GM10266 (cell line): Measurements from ENCODE around the gene SLC19A2.
"Not testable (repeated sequence)": the region's sequence is repeated elsewhere in the genome, so short reads cannot be mapped to it uniquely, and the experiment has no call there.

Experiments used
- DNase-seq: peaks from one replicate; pipeline ENCODE4 v3.0.0; 2012; ENCODE audit errors: extremely low spot score
- TF ChIP-seq, protein P1 (sequence below): IDR thresholded peaks from 2 replicates; pipeline ENCODE4 v1.5.1; 2012; ENCODE audit warnings: mild to moderate bottlenecking, low read depth; ENCODE audit not compliant: control insufficient read depth, insufficient read depth; ENCODE audit errors: missing control alignments

The SLC19A2 gene, protein sequence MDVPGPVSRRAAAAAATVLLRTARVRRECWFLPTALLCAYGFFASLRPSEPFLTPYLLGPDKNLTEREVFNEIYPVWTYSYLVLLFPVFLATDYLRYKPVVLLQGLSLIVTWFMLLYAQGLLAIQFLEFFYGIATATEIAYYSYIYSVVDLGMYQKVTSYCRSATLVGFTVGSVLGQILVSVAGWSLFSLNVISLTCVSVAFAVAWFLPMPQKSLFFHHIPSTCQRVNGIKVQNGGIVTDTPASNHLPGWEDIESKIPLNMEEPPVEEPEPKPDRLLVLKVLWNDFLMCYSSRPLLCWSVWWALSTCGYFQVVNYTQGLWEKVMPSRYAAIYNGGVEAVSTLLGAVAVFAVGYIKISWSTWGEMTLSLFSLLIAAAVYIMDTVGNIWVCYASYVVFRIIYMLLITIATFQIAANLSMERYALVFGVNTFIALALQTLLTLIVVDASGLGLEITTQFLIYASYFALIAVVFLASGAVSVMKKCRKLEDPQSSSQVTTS

DNA sequence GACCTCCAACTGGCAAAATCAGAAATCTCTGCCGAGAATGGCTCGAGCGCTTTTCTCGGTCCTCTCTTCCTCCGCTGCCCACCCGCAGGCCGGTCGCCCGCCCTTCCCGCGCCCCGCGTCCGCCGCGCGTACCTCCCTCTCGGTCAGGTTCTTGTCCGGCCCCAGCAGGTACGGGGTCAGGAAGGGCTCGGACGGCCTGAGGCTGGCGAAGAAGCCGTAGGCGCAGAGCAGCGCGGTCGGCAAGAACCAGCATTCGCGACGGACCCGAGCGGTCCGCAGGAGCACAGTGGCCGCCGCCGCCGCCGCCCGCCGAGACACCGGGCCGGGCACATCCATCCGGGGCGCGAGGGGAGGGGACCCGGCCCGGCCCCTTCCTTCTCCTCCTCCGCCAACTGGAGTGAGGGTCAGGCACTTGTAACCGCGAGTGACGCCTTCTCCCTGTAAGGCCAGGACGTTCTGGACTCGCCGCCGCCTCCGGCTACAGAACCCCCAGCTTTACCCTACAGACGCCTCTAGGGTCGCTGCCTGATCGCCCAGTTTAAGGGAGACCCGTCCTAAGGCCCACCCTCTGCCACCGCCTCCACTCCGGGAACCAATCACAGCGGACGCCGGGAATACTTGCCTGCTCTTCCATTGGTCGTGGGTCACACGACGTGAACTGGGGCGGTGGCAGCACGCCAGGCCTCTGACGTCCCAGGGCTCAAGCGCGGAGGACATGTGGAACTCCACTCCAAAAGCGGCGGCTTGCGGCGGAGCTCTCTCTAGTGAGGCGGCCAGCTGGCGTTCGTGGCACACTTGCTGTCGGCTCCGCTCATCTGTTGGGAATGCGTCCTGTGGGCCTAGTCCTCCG, at the start of gene SLC19A2:
SLC19A2 (minus strand) TSS at position 514 of the 850 bp plus-strand sequence; CDS start at position 336, 178 bp downstream.
- peak; percentile 97 for DNase-seq
- TF ChIP-seq, protein P1, sequence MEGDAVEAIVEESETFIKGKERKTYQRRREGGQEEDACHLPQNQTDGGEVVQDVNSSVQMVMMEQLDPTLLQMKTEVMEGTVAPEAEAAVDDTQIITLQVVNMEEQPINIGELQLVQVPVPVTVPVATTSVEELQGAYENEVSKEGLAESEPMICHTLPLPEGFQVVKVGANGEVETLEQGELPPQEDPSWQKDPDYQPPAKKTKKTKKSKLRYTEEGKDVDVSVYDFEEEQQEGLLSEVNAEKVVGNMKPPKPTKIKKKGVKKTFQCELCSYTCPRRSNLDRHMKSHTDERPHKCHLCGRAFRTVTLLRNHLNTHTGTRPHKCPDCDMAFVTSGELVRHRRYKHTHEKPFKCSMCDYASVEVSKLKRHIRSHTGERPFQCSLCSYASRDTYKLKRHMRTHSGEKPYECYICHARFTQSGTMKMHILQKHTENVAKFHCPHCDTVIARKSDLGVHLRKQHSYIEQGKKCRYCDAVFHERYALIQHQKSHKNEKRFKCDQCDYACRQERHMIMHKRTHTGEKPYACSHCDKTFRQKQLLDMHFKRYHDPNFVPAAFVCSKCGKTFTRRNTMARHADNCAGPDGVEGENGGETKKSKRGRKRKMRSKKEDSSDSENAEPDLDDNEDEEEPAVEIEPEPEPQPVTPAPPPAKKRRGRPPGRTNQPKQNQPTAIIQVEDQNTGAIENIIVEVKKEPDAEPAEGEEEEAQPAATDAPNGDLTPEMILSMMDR: peak; percentile 32

DNA sequence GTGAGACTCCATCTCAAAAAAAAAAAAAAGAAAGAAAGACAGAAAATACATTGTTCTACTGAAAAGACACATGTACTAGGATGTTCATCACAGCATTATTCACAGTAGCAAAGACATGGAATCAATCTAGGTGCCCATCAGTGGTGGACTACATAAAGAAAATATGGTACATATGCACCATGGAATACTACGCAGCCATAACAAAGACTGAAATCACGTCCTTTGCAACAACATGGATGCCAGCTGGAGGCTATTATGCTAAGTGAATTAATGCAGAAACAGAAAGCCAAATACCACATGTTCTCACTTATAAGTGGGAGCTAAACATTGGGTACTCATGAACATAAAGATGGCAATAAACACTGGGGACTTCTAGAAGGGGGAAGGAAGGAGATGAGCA, 48.9 kb upstream of the SLC19A2 start:
- DNase-seq: no peak
- TF ChIP-seq, protein P1: no peak

DNA sequence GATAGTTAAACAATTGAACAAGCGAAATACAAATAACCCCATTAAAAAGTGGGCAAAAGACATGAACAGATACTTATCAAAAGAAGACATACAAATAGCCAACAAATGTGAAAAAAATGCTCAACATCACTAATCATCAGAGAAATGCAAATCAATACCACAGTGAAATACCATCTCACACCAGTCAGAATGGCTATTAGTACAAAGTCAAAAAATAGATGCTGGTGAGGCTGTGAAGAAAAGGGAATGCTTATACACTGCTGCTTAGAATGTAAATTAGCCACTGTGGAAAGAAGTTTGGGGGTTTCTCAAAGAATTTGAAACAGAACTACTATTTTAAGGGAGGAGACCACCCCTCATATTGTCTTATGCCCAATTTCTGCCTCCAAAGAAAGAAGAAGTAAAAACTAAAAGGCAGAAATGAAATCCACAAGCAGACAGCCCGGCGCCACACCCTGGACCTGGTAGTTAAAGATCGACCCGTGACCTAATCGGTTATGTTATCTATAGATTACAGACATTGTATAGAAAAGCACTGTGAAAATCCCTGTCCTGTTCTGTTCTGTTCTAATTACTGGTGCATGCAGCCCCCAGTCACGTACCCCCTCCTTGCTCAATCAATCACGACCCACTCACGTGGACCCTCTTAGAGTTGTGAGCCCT, 47.9 kb upstream of the SLC19A2 start:
- not testable (repeated sequence) for DNase-seq

DNA sequence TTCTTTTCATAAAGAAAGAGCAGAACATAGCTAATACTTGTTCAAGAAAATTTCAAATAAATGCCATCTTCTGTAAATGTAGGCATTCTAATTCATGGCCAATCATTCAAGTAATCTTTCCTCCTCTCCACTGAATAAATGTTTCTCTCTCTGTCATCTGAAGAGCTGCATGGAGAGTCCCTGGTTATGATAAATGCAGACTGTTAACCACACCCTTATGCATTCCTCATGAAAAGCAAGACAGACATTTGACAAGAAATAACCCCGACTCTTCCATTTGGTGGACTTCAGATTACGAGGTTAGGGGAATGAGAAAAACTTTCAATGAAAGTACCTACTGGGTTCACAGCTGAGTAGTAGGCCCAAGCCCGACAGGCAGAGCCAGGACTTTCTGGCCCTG, 44.7 kb upstream of the SLC19A2 start:
- TF ChIP-seq, protein P1: no peak
- DNase-seq: no peak

DNA sequence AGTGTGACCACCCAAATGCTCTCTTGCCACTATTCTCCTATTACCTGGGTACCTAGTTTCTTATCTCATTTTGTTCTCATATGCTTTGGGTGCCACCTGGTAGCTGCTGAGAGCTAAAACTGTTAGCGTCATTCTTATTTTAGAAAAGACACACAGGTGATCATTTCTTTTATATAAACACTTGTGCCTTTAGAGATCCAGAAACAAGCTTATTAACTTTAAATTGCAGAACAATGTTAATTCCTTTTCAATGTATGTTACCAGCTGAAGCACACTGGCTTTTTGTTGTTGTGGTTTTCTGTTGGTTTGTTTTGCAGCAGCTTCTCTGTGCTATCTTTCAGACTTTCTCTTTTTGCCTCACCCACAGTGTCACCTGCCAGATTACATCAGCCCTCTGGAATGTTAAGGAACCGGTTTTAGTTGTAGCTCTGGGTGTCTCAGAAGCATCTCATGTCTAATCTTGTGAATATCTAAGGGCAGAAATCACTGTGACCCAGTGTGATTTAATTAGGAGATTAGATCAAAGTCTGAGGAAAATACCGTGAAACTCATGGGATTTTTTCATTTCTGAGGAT, 43.4 kb upstream of the SLC19A2 start:
- TF ChIP-seq, protein P1: no peak
- no peak for DNase-seq

DNA sequence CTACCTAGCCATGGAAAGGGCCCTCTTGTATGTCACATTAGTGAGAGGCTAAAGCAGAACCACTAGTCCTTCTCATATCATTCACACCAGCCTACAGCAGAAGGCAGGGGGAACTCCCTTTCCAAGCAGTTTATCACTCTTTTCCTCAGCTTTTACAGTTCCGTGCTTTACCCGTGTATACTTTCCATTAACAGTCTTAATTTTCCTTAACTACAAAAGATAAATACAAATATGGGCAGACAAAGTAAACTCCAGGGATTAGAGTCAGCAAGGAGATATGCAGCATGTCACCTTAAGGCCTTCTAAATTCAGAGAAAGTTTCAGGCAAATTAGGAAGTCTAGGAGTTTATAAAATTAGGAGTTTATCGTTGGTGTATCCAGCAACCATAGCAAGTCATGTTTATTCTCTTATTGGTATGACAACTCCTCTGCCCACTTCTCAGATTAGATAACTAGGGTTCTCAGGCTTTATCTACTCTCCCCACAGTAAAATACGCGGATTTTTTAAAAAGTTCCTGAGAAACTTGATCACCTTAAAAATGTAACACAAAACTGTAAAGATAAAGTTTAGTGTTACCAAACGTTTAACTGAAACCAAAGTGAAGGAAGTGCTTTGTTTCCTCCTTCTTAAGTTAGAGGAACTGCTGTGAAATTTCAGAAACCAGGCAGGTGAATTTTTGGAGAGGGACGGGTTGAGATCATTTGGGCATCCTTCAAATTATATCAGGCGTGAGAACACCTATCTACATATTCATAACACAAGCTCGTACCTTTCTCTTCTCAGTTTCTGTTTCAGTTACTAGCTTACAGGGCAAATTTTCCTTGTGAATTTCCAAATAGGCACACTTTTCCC, 42.7 kb upstream of the SLC19A2 start:
- TF ChIP-seq, protein P1: no peak

More for the DNA sequence above, 42.7 kb upstream of the SLC19A2 start:
- no peak for DNase-seq
